Measurements from ENCODE around the gene AKT3. TPM values are rescaled to one million over a fixed set of nuclear protein-coding genes. Genes with fewer than 3 reads are reported as not detected.

The AKT3 gene
- total RNA-seq, 3 donors from 2014 or later (not counting 1 experiment from before 2014, with no cell fraction given) = 135 to 157 (median 136) TPM

- Histone ChIP-seq H3K36me3 (ENCODE audit: control insufficient read depth, insufficient read depth, low read length) (peaks cover 2% of the 10 kb centered on the region), H3K27ac (ENCODE audit: low read length) (no peak overlapping the region), H3K4me1 (ENCODE audit: control insufficient read depth, insufficient read depth, low read length) (no peaks in the 10 kb centered on the region), H3K9me3 (ENCODE audit: control insufficient read depth, insufficient read depth, low read length) (no peaks in the 10 kb centered on the region), H3K4me3 (ENCODE audit: low read length) (no peak overlapping the region), H3K27me3 (ENCODE audit: control insufficient read depth, insufficient read depth, low read length) (no peaks in the 10 kb centered on the region)
- Mint-ChIP-seq H3K4me3 (no peak overlapping the region), H3K27me3 (ENCODE audit: low read depth in 2 of 2) (no peaks in the 10 kb centered on the region), H3K4me1 (peaks cover 0 to 8% of the 10 kb centered on the region in 2 donors), H3K27ac (no peak overlapping the region), H3K9me3 (no peaks in the 10 kb centered on the region), H3K36me3 (no peaks in the 10 kb centered on the region)
- ATAC-seq = no peak
- 97% methylated on average over 9 of the region's 9 CpGs for WGBS (ENCODE audit: insufficient coverage)
- intact Hi-C loops (cut with micrococcal nuclease) = no loop called here
- no peak for TF ChIP-seq CTCF (IDR thresholded peaks at IDR 0.05)
- no peak for DNase-seq
These were observed 392.6 kb downstream of the AKT3 start for GRCh38 chr1:243457363-243457982.

GRCh38 chr1:243455760-243456651, 394.0 kb downstream of the AKT3 start:
- H3K27me3 ChIP-seq (ENCODE audit: control insufficient read depth, insufficient read depth, low read length) = no peaks in the 10 kb centered on the region
- Mint-ChIP-seq H3K4me3 (no peak overlapping the region), H3K9me3 (no peaks in the 10 kb centered on the region), H3K36me3 (no peaks in the 10 kb centered on the region), H3K27me3 (ENCODE audit: low read depth in 2 of 2) (no peaks in the 10 kb centered on the region), H3K4me1 (peaks cover 0 to 8% of the 10 kb centered on the region in 2 donors), H3K27ac (no peak overlapping the region)
- ATAC-seq (no peak), DNase-seq (no peak)
- intact Hi-C loops (cut with micrococcal nuclease) = no loop called here
- peaks cover 2% of the 10 kb centered on the region for H3K36me3 ChIP-seq (ENCODE audit: control insufficient read depth, insufficient read depth, low read length)
- no peaks in the 10 kb centered on the region for H3K4me1 ChIP-seq (ENCODE audit: control insufficient read depth, insufficient read depth, low read length)
- WGBS (ENCODE audit: insufficient coverage) = 98% methylated on average over 11 of the region's 11 CpGs
- no peaks in the 10 kb centered on the region for H3K9me3 ChIP-seq (ENCODE audit: control insufficient read depth, insufficient read depth, low read length)
- no peak overlapping the region for H3K27ac ChIP-seq (ENCODE audit: low read length)
- no peak overlapping the region for H3K4me3 ChIP-seq (ENCODE audit: low read length)
- TF ChIP-seq CTCF (IDR thresholded peaks at IDR 0.05) = no peak

- Histone ChIP-seq H3K4me3 (ENCODE audit: low read length) (no peak overlapping the region), H3K4me1 (ENCODE audit: control insufficient read depth, insufficient read depth, low read length) (no peaks in the 10 kb centered on the region), H3K9me3 (ENCODE audit: control insufficient read depth, insufficient read depth, low read length) (no peaks in the 10 kb centered on the region), H3K36me3 (ENCODE audit: control insufficient read depth, insufficient read depth, low read length) (no peaks in the 10 kb centered on the region), H3K27me3 (ENCODE audit: control insufficient read depth, insufficient read depth, low read length) (no peaks in the 10 kb centered on the region), H3K27ac (ENCODE audit: low read length) (no peak overlapping the region)
- Mint-ChIP-seq H3K27me3 (ENCODE audit: low read depth in 2 of 2) (no peaks in the 10 kb centered on the region), H3K4me3 (no peak overlapping the region), H3K9me3 (no peaks in the 10 kb centered on the region), H3K27ac (no peak overlapping the region), H3K36me3 (no peaks in the 10 kb centered on the region), H3K4me1 (peaks cover 0 to 8% of the 10 kb centered on the region in 2 donors)
- intact Hi-C loops (cut with micrococcal nuclease) = no loop called here
- 96% methylated on average over 10 of the region's 17 CpGs for WGBS (ENCODE audit: insufficient coverage)
- ATAC-seq = no peak
- TF ChIP-seq CTCF (IDR thresholded peaks at IDR 0.05) = no peak
- no peak for DNase-seq
These were observed 395.6 kb downstream of the AKT3 start for GRCh38 chr1:243454328-243454997.
